PC-9 (cell line): Measurements from ENCODE around the gene CLMN. TPM values are rescaled to one million over a fixed set of nuclear protein-coding genes. Genes with fewer than 3 reads are reported as not detected.

Source experiments
- BruUV-seq: library from RNA; stranded (reverse); fragments of 400-500 nt; replicated peaks from 2 replicates; lab custom pipeline; 2021; lab: Mats Ljungman, UMichigan
- CTCF ChIA-PET: fragments of 300-600 bp; sonication (Branson Sonifier 250); formaldehyde crosslinking; loops from one replicate; lab custom pipeline; 2022; ENCODE audit warnings: antibody characterized with exemption; lab: Charles Lee
- POLR2A ChIA-PET: fragments of 300-600 bp; sonication (Branson Sonifier 250); formaldehyde crosslinking; loops from one replicate; lab custom pipeline; 2022; ENCODE audit warnings: antibody characterized with exemption; ENCODE audit not compliant: unreplicated experiment; lab: Charles Lee
- DNase-seq, 2 experiments: peaks; one replicate each; pipeline versions ENCODE4 v3.0.0 to v3.0.0-alpha.2; 2015 to 2022; ENCODE audit warnings: mixed read lengths in 1 of 2
- H2AFZ ChIP-seq: fragments of 200-600 bp; sonication (generic); 2 replicates; pipeline ENCODE4 v1.8.1; 2017; ENCODE audit warnings: antibody characterized with exemption
- H3F3A ChIP-seq: fragments of 200-600 bp; sonication (generic); 2 replicates; pipeline ENCODE4 v1.8.1; 2017; ENCODE audit warnings: antibody characterized with exemption, mild to moderate bottlenecking, low read depth; ENCODE audit not compliant: insufficient read depth
- H3K27ac ChIP-seq: fragments of 200-600 bp; sonication (generic); 2 replicates; pipeline ENCODE4 v1.6.1; 2016; ENCODE audit warnings: mixed run types
- H3K27me3 ChIP-seq: fragments of 200-600 bp; sonication (generic); 2 replicates; pipeline ENCODE4 v1.6.1; 2016; ENCODE audit warnings: low read depth, mixed run types; ENCODE audit not compliant: insufficient read depth
- H3K36me3 ChIP-seq: fragments of 200-600 bp; sonication (generic); 2 replicates; pipeline ENCODE4 v1.6.1; 2016; ENCODE audit warnings: low read depth, mixed run types
- H3K4me1 ChIP-seq: fragments of 200-600 bp; sonication (generic); replicated peaks from 2 replicates; pipeline ENCODE4 v1.6.1; 2016; ENCODE audit warnings: mixed run types; ENCODE audit not compliant: insufficient read depth
- H3K4me2 ChIP-seq: fragments of 200-600 bp; sonication (generic); 2 replicates; pipeline ENCODE4 v1.6.1; 2017; ENCODE audit warnings: mixed run types
- H3K4me3 ChIP-seq: fragments of 200-600 bp; sonication (generic); 2 replicates; pipeline ENCODE4 v1.6.1; 2016; ENCODE audit warnings: mixed run types
- H3K79me2 ChIP-seq: fragments of 200-600 bp; sonication (generic); 2 replicates; pipeline ENCODE4 v1.6.1; 2017; ENCODE audit warnings: low read depth, mixed run types
- H3K9me2 ChIP-seq: fragments of 200-600 bp; sonication (generic); 2 replicates; pipeline ENCODE4 v1.8.1; 2017; ENCODE audit warnings: mild to moderate bottlenecking; ENCODE audit not compliant: insufficient read depth
- H3K9me3 ChIP-seq: fragments of 200-600 bp; sonication (generic); 2 replicates; pipeline ENCODE4 v1.8.1; 2016; ENCODE audit warnings: low read depth; ENCODE audit not compliant: insufficient read depth
- H4K20me1 ChIP-seq: fragments of 200-600 bp; sonication (generic); 2 replicates; pipeline ENCODE4 v1.8.1; 2017; ENCODE audit not compliant: insufficient read depth
- CTCF ChIP-seq: fragments of 200-600 bp; sonication (generic); conservative IDR thresholded peaks from 2 replicates; pipeline ENCODE4 v1.6.1; 2017; ENCODE audit warnings: mixed run types, antibody characterized with exemption, mild to moderate bottlenecking, moderate library complexity
- EZH2 ChIP-seq: fragments of 200-600 bp; sonication (generic); IDR thresholded peaks from 2 replicates; pipeline ENCODE4 v1.8.0; 2017; ENCODE audit warnings: antibody characterized with exemption, low read depth
- intact Hi-C: fragments of 100-400 bp; cut with micrococcal nuclease; formaldehyde crosslinking; loops from one replicate; pipeline ENCODE4 v1.10.0; 2022; ENCODE audit not compliant: unreplicated experiment
- total RNA-seq: library from RNA; stranded (reverse); gene quantifications from 2 replicates; pipeline ENCODE4 v1.2.3, GENCODE V29; 2021

CLMN gene
- total RNA-seq, 1 experiment from 2014 or later = 15.8 TPM

GRCh38 chr14:95137804-95138167 is 181.9 kb downstream of the CLMN start:
- Histone ChIP-seq H3K27ac (no peak overlapping the region), H3K36me3 (no peaks in the 10 kb centered on the region), H3K9me3 (no peaks in the 10 kb centered on the region), H3K4me2 (no peak overlapping the region), H3K4me1 (no peaks in the 10 kb centered on the region), H4K20me1 (peaks cover 7% of the 10 kb centered on the region; the same call in 1 of the 2 replicates), H3K4me3 (no peak overlapping the region), H3K9me2 (no peaks in the 10 kb centered on the region), H3K27me3 (no peaks in the 10 kb centered on the region), H3F3A (no peaks in the 10 kb centered on the region), H3K79me2 (peaks cover 35% of the 10 kb centered on the region), H2AFZ (no peak overlapping the region)
- ChIA-PET POLR2A (no interaction called here), CTCF (no interaction called here)
- intact Hi-C loops = no loop called here
- TF ChIP-seq CTCF (no peak), EZH2 (no peak)
- BruUV-seq = no TSS peak
- no peak for DNase-seq

- POLR2A ChIA-PET = no interaction called here
- BruUV-seq = no TSS peak
- H3K9me3 ChIP-seq = no peaks in the 10 kb centered on the region
- intact Hi-C loops = no loop called here
- no peaks in the 10 kb centered on the region for H3F3A ChIP-seq
- no peaks in the 10 kb centered on the region for H3K27me3 ChIP-seq
- H2AFZ ChIP-seq = no peak overlapping the region
- TF ChIP-seq CTCF = no peak
- TF ChIP-seq EZH2 = no peak
- H3K4me1 ChIP-seq = no peaks in the 10 kb centered on the region
- no peak overlapping the region for H3K4me2 ChIP-seq
- no peaks in the 10 kb centered on the region for H3K9me2 ChIP-seq
- no peak overlapping the region for H3K27ac ChIP-seq
- CTCF ChIA-PET = no interaction called here
- DNase-seq = no peak
- peaks cover 7% of the 10 kb centered on the region; the same call in 1 of the 2 replicates for H4K20me1 ChIP-seq
- peaks cover 30% of the 10 kb centered on the region; the same call in 1 of the 2 replicates for H3K79me2 ChIP-seq
- no peak overlapping the region for H3K4me3 ChIP-seq
- H3K36me3 ChIP-seq = 0 out of 2 replicates have a peak, but pooled peaks cover 2% of the 10 kb centered on the region
These were observed 182.4 kb downstream of the CLMN start for GRCh38 chr14:95137164-95137803.

- POLR2A ChIA-PET = no interaction called here
- CTCF ChIA-PET = no interaction called here
- BruUV-seq = no TSS peak
These were observed 183.1 kb downstream of the CLMN start for GRCh38 chr14:95136631-95137030.

More at GRCh38 chr14:95136631-95137030, 183.1 kb downstream of the CLMN start:
- Histone ChIP-seq H3K9me2 (no peaks in the 10 kb centered on the region), H3K4me3 (no peak overlapping the region), H2AFZ (no peak overlapping the region), H3K36me3 (0 out of 2 replicates have a peak, but pooled peaks cover 5% of the 10 kb centered on the region), H3K27me3 (no peaks in the 10 kb centered on the region), H3K9me3 (no peaks in the 10 kb centered on the region), H3K4me2 (no peak overlapping the region), H3F3A (no peaks in the 10 kb centered on the region), H3K4me1 (no peaks in the 10 kb centered on the region), H3K79me2 (peaks cover 25% of the 10 kb centered on the region; the same call in 1 of the 2 replicates), H3K27ac (no peak overlapping the region), H4K20me1 (0 out of 2 replicates have a peak, but pooled peaks cover 2% of the 10 kb centered on the region)
- intact Hi-C loops = no loop called here
- TF ChIP-seq EZH2 (no peak), CTCF (no peak)
- no peak for DNase-seq
